Ishikawa (cell line): ENCODE results near the gene CHD5.

Experiments used
- CEBPB ChIP-seq: IDR thresholded peaks from 2 replicates; pipeline ENCODE4 v1.6.1; 2012
- CREB1 ChIP-seq: IDR thresholded peaks from 2 replicates; pipeline ENCODE4 v1.6.1; 2012; ENCODE audit warnings: low read depth
- EGR1 ChIP-seq: IDR thresholded peaks from 2 replicates; pipeline ENCODE4 v1.6.1; 2012
- EP300 ChIP-seq: IDR thresholded peaks from 2 replicates; pipeline ENCODE4 v1.6.1; 2012; ENCODE audit warnings: borderline replicate concordance
- FOXM1 ChIP-seq: IDR thresholded peaks from 2 replicates; pipeline ENCODE4 v1.6.1; 2012; ENCODE audit warnings: low read depth, borderline replicate concordance
- MAX ChIP-seq: IDR thresholded peaks from 2 replicates; pipeline ENCODE4 v1.6.1; 2012
- NFIC ChIP-seq: IDR thresholded peaks from 2 replicates; pipeline ENCODE4 v1.6.1; 2012
- RAD21 ChIP-seq: IDR thresholded peaks from 2 replicates; pipeline ENCODE4 v1.6.1; 2012; ENCODE audit warnings: low read depth
- TAF1 ChIP-seq: IDR thresholded peaks from 2 replicates; pipeline ENCODE4 v1.6.1; 2012; ENCODE audit warnings: low read depth, mild to moderate bottlenecking
- TCF12 ChIP-seq: IDR thresholded peaks from 2 replicates; pipeline ENCODE4 v1.6.1; 2012; ENCODE audit warnings: low read depth
- TEAD4 ChIP-seq: IDR thresholded peaks from 2 replicates; pipeline ENCODE4 v1.6.1; 2012
- USF1 ChIP-seq: IDR thresholded peaks from 2 replicates; pipeline ENCODE4 v1.6.1; 2012
- YY1 ChIP-seq: IDR thresholded peaks from 2 replicates; pipeline ENCODE4 v1.6.1; 2012; ENCODE audit warnings: low read depth
- ZBTB7A ChIP-seq: IDR thresholded peaks from 2 replicates; pipeline ENCODE4 v1.6.1; 2012; ENCODE audit warnings: low read depth
- TF ChIP-seq, protein P1 (sequence below): IDR thresholded peaks from 2 replicates; pipeline ENCODE4 v1.6.1; 2012; ENCODE audit warnings: low read depth, mild to moderate bottlenecking

Gene CHD5

GRCh38 chr1:6162341-6162740 lies 17.8 kb downstream of the CHD5 start:
- TF ChIP-seq MAX (no peak), TEAD4 (no peak), ZBTB7A (no peak), USF1 (no peak), NFIC (no peak), CREB1 (no peak), FOXM1 (no peak), CEBPB (no peak), RAD21 (no peak), EP300 (no peak)
- TF ChIP-seq, protein P1, sequence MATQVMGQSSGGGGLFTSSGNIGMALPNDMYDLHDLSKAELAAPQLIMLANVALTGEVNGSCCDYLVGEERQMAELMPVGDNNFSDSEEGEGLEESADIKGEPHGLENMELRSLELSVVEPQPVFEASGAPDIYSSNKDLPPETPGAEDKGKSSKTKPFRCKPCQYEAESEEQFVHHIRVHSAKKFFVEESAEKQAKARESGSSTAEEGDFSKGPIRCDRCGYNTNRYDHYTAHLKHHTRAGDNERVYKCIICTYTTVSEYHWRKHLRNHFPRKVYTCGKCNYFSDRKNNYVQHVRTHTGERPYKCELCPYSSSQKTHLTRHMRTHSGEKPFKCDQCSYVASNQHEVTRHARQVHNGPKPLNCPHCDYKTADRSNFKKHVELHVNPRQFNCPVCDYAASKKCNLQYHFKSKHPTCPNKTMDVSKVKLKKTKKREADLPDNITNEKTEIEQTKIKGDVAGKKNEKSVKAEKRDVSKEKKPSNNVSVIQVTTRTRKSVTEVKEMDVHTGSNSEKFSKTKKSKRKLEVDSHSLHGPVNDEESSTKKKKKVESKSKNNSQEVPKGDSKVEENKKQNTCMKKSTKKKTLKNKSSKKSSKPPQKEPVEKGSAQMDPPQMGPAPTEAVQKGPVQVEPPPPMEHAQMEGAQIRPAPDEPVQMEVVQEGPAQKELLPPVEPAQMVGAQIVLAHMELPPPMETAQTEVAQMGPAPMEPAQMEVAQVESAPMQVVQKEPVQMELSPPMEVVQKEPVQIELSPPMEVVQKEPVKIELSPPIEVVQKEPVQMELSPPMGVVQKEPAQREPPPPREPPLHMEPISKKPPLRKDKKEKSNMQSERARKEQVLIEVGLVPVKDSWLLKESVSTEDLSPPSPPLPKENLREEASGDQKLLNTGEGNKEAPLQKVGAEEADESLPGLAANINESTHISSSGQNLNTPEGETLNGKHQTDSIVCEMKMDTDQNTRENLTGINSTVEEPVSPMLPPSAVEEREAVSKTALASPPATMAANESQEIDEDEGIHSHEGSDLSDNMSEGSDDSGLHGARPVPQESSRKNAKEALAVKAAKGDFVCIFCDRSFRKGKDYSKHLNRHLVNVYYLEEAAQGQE, result no peak

DNA sequence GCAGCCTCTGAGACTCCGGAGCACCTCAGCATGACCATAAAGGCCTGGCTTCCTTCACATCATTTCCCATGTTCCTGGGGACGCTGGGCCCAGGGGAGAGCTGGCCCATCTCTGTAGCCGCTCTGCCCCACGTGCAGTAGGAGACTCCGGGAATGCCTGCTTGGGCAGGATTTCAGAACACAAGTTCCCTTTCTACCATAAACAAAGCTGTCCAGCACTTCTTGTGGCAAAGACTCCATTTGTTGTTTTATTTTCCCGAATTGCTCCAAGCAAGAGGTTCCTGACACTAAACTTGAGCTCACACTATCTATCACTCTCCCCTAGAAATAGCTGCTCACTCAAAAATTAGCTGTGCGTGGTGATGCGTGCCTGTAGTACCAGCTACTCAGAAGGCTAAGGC lies 21.9 kb downstream of the CHD5 start:
- TF ChIP-seq USF1, result no peak
- TF ChIP-seq, protein P1, result peak; percentile 21; the same call in 1 of the 2 replicates

- no peak for TF ChIP-seq CREB1
- TF ChIP-seq TAF1, result no peak
- no peak for TF ChIP-seq TEAD4
- no peak for TF ChIP-seq NFIC
- no peak for TF ChIP-seq USF1
- no peak for TF ChIP-seq TCF12
- TF ChIP-seq MAX, result no peak
- TF ChIP-seq EP300, result no peak
- no peak for TF ChIP-seq FOXM1
- no peak for TF ChIP-seq ZBTB7A
- no peak for TF ChIP-seq EGR1
- TF ChIP-seq CEBPB, result no peak
- TF ChIP-seq RAD21, result no peak
- no peak for TF ChIP-seq YY1
- TF ChIP-seq, protein P1, result no peak
Measured at GRCh38 chr1:6157528-6158174, 22.5 kb downstream of the CHD5 start.

DNA sequence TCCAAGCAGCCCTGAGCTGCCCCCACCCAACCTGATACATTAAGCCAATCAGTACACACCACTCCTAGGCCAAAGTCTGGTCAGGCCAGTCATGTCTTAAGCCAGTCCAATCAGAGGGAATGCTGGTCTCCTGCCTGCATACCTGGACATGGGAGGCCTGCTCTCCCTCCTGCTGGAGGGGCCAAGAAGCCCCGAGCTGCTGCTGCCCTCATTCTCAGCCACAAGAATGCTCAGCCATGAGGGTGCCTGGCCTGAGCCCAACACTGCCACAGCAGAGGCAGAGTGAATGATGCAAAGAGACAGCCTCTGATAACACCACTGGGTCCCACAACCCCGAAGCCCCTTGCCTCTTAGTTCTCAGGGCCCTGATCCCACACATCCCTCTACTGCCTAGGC lies 23.0 kb downstream of the CHD5 start:
- no peak for TF ChIP-seq RAD21
